H1 (cell line): ENCODE measurements around the gene PPM1D. TPM values are rescaled to one million over a fixed set of nuclear protein-coding genes. Genes with fewer than 3 reads are reported as not detected.

ENCODE experiments used
- CBX8 ChIP-seq: fragments of 300-800, 300-1000 bp; sonication (generic); IDR thresholded peaks from 2 replicates; pipeline ENCODE4 v1.7.1; 2016; ENCODE audit warnings: low read depth, low read length, borderline replicate concordance
- EGR1 ChIP-seq: IDR thresholded peaks from 2 replicates; pipeline ENCODE4 v1.6.1; 2011; ENCODE audit warnings: low read depth, low read length, borderline replicate concordance
- POLR2A ChIP-seq, 2 experiments: IDR thresholded peaks; 1 replicate in 1 of 2; 2 replicates in 1 of 2; pipeline ENCODE4 v1.6.1; 2011; ENCODE audit warnings: low read depth in 2 of 2, low read length in 2 of 2, mild to moderate bottlenecking in 2 of 2; ENCODE audit errors: control extremely low read depth in 1 of 2
- RAD21 ChIP-seq, 2 experiments: IDR thresholded peaks in 1 of 2; conservative IDR thresholded peaks in 1 of 2; 2 replicates each; pipeline ENCODE4 v1.6.1; 2011; ENCODE audit warnings: low read depth in 2 of 2, low read length in 2 of 2, improper control_type of control experiment in 1 of 2, inconsistent platforms in 1 of 2, mild to moderate bottlenecking in 1 of 2, moderate library complexity in 1 of 2
- SIX5 ChIP-seq: IDR thresholded peaks from 2 replicates; pipeline ENCODE4 v1.6.1; 2011; ENCODE audit warnings: mild to moderate bottlenecking, low read depth, low read length
- polyA plus RNA-seq, 7 experiments: library from polyadenylated mRNA; depleted of rRNA in 3 of 7; stranded (reverse) in 5 of 7; unstranded in 2 of 7; fragments of >200 nt in 5 of 7; fragments of 200-250 nt in 2 of 7; gene quantifications; 1 replicate in 5 of 7; 2 replicates in 1 of 7; 4 replicates in 1 of 7; pipeline versions ENCODE4 v1.2.1 to v1.2.3, GENCODE V29; 2011 to 2013; ENCODE audit warnings: missing spikeins in 2 of 7, mixed read lengths in 2 of 7
- total RNA-seq: library from RNA; stranded (reverse); fragmentation: NEBNext Ultra II Directional; extraction: Animal tissue kit (Norgen Biotek cat#: 25700); gene quantifications from 2 replicates; pipeline ENCODE4 v1.2.1, GENCODE V29; 2021
- TF ChIP-seq, protein P1 (sequence below), 3 experiments: IDR thresholded peaks; 1 replicate in 2 of 3; 2 replicates in 1 of 3; pipeline versions ENCODE4 v1.5.1 to v1.6.1; 2011; ENCODE audit warnings: low read length in 3 of 3, mild to moderate bottlenecking in 3 of 3, inconsistent platforms in 2 of 3, low read depth in 1 of 3, moderate library complexity in 1 of 3; ENCODE audit not compliant: insufficient read depth in 1 of 3; ENCODE audit errors: control extremely low read depth in 1 of 3

PPM1D gene
- total and polyA plus RNA-seq, 2 of the 8 experiments (the other 6 are each of a cell fraction or from before 2014, with no cell fraction given) = 5.0 to 16.7 TPM

DNA sequence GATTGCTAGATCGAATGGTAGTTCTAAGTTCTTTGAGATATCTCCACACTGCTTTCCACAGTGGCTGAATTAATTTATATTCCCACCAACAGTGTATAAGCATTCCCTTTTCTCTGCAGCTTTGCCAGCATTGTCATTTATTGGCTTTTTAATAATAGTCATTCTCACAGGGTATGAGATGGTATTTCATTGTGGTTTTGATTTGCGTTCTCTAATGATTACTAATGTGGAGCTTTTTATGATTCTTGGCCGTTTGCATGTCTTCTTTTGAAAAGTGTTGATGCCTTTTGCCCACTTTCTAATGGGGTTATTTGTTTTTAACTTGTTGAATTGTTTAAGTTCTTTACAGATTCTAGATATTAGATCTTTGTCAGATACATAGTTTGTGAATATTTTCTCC lies 41.1 kb downstream of the PPM1D start (continued):
- TF ChIP-seq CBX8 (no peak), RAD21 (IDR thresholded peaks at IDR 0.05 in 1 of 2, conservative IDR thresholded peaks at IDR 0.05 in 1 of 2; ENCODE audit: low read depth in 2 of 2, low read length in 2 of 2) (no peak), EGR1 (no peak), POLR2A (IDR thresholded peaks at IDR 0.05; ENCODE audit: control extremely low read depth in 1 of 2, low read depth in 2 of 2, low read length in 2 of 2) (no peak), SIX5 (no peak)
- TF ChIP-seq, protein P1, sequence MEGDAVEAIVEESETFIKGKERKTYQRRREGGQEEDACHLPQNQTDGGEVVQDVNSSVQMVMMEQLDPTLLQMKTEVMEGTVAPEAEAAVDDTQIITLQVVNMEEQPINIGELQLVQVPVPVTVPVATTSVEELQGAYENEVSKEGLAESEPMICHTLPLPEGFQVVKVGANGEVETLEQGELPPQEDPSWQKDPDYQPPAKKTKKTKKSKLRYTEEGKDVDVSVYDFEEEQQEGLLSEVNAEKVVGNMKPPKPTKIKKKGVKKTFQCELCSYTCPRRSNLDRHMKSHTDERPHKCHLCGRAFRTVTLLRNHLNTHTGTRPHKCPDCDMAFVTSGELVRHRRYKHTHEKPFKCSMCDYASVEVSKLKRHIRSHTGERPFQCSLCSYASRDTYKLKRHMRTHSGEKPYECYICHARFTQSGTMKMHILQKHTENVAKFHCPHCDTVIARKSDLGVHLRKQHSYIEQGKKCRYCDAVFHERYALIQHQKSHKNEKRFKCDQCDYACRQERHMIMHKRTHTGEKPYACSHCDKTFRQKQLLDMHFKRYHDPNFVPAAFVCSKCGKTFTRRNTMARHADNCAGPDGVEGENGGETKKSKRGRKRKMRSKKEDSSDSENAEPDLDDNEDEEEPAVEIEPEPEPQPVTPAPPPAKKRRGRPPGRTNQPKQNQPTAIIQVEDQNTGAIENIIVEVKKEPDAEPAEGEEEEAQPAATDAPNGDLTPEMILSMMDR (IDR thresholded peaks at IDR 0.05; ENCODE audit: control extremely low read depth in 1 of 3, insufficient read depth in 1 of 3, low read depth in 1 of 3, low read length in 3 of 3) = no peak
